Astrocyte (in vitro differentiated cells and primary cell): Measurements from ENCODE around the gene FGFR3. TPM values are rescaled to one million over a fixed set of nuclear protein-coding genes. Genes with fewer than 3 reads are reported as not detected.

ENCODE experiments used
- DNase-seq: peaks from one replicate; pipeline ENCODE4 v3.0.0-alpha.2; 2010; ENCODE audit warnings: low read depth
- FAIRE-seq: peaks from 2 replicates; lab custom pipeline; 2011; peaks lifted over from hg19 to GRCh38; lab: Jason Lieb, UNC
- H2AFZ ChIP-seq: 2 replicates; pipeline ENCODE4 v1.6.0; 2012; ENCODE audit warnings: low read depth, low read length, inconsistent platforms
- H3K27ac ChIP-seq: 2 replicates; pipeline ENCODE4 v1.5.1; 2011; ENCODE audit warnings: low read depth, low read length, inconsistent platforms
- H3K27me3 ChIP-seq: 2 replicates; pipeline ENCODE4 v1.6.0; 2011; ENCODE audit warnings: low read length, inconsistent platforms; ENCODE audit not compliant: insufficient read depth
- H3K36me3 ChIP-seq: 2 replicates; pipeline ENCODE4 v1.5.1; 2011; ENCODE audit warnings: low read length, inconsistent platforms; ENCODE audit not compliant: insufficient read depth
- H3K4me1 ChIP-seq: 2 replicates; pipeline ENCODE4 v1.5.1; 2011; ENCODE audit warnings: low read length, inconsistent platforms; ENCODE audit not compliant: insufficient read depth
- H3K4me2 ChIP-seq: 2 replicates; pipeline ENCODE4 v1.6.0; 2012; ENCODE audit warnings: low read length, inconsistent platforms
- H3K4me3 ChIP-seq: 2 replicates; pipeline ENCODE4 v1.5.1; 2011; ENCODE audit warnings: low read depth, mild to moderate bottlenecking, low read length, inconsistent platforms; ENCODE audit not compliant: insufficient read depth
- H3K79me2 ChIP-seq: 2 replicates; pipeline ENCODE4 v1.6.0; 2012; ENCODE audit warnings: mild to moderate bottlenecking, low read length, inconsistent platforms; ENCODE audit not compliant: insufficient read depth
- H3K9ac ChIP-seq: 2 replicates; pipeline ENCODE4 v1.6.0; 2012; ENCODE audit warnings: mild to moderate bottlenecking, low read length, inconsistent platforms
- H3K9me3 ChIP-seq: 2 replicates; pipeline ENCODE4 v1.5.1; 2012; ENCODE audit warnings: low read depth, mild to moderate bottlenecking, low read length, inconsistent platforms; ENCODE audit not compliant: insufficient read depth
- H4K20me1 ChIP-seq: 2 replicates; pipeline ENCODE4 v1.6.0; 2012; ENCODE audit warnings: low read length, inconsistent platforms; ENCODE audit not compliant: insufficient read depth
- H3K27ac Mint-ChIP-seq: one replicate; pipeline ENCODE4 v1.8.0; 2021; ENCODE audit warnings: mild to moderate bottlenecking, mixed read lengths; ENCODE audit not compliant: unreplicated experiment
- H3K27me3 Mint-ChIP-seq: one replicate; pipeline ENCODE4 v1.8.0; 2021; ENCODE audit warnings: low read depth, mixed read lengths; ENCODE audit not compliant: unreplicated experiment
- H3K36me3 Mint-ChIP-seq: one replicate; pipeline ENCODE4 v1.8.0; 2021; ENCODE audit warnings: low read depth, mixed read lengths; ENCODE audit not compliant: unreplicated experiment
- H3K4me1 Mint-ChIP-seq: one replicate; pipeline ENCODE4 v1.8.0; 2021; ENCODE audit warnings: low read depth, mixed read lengths; ENCODE audit not compliant: unreplicated experiment
- H3K4me3 Mint-ChIP-seq: one replicate; pipeline ENCODE4 v1.8.0; 2021; ENCODE audit warnings: mild to moderate bottlenecking, moderate library complexity, mixed read lengths; ENCODE audit not compliant: unreplicated experiment
- H3K9me3 Mint-ChIP-seq: one replicate; pipeline ENCODE4 v1.8.0; 2021; ENCODE audit warnings: mild to moderate bottlenecking, mixed read lengths; ENCODE audit not compliant: unreplicated experiment
- EZH2 ChIP-seq: IDR thresholded peaks from 2 replicates; pipeline ENCODE4 v1.6.1; 2012; ENCODE audit warnings: mild to moderate bottlenecking, low read length, inconsistent platforms; ENCODE audit not compliant: insufficient read depth
- total RNA-seq: library from RNA; stranded (reverse); gene quantifications from 2 replicates; pipeline ENCODE4 v1.2.1, GENCODE V29; 2021
- TF ChIP-seq, protein P1 (sequence below): IDR thresholded peaks from 2 replicates; pipeline ENCODE4 v1.5.1; 2011; ENCODE audit warnings: low read depth, mild to moderate bottlenecking, inconsistent platforms, low read length, moderate library complexity; ENCODE audit not compliant: insufficient read depth

FGFR3 gene
- total RNA-seq, 1 donor from 2014 or later, result 3.9 TPM

- peak; percentile 87 for DNase-seq
- H3K36me3 Mint-ChIP-seq, result peaks cover 4% of the 10 kb centered on the region
- peaks cover 5% of the 10 kb centered on the region for H3K36me3 ChIP-seq
- peaks cover 13% of the 10 kb centered on the region for H3K4me1 Mint-ChIP-seq
- H3K9me3 Mint-ChIP-seq, result no peaks in the 10 kb centered on the region
- H3K9ac ChIP-seq, result peak within 1 kb of the TSS; percentile 89
- peak within 1 kb of the TSS; percentile 91 for H3K4me2 ChIP-seq
- peak within 1 kb of the TSS; percentile 88 for H3K4me3 Mint-ChIP-seq
- peaks cover 62% of the 10 kb centered on the region for H3K79me2 ChIP-seq
- peak within 1 kb of the TSS; percentile 88 for H3K4me3 ChIP-seq
- H2AFZ ChIP-seq, result peak within 1 kb of the TSS; percentile 91
- H3K27me3 Mint-ChIP-seq, result peaks cover 9% of the 10 kb centered on the region
- H3K27ac Mint-ChIP-seq, result peak within 1 kb of the TSS; percentile 66
- H3K27me3 ChIP-seq, result no peaks in the 10 kb centered on the region
- FAIRE-seq, result no peak
- H3K9me3 ChIP-seq, result no peaks in the 10 kb centered on the region
- H4K20me1 ChIP-seq, result peaks cover 33% of the 10 kb centered on the region
- peaks cover 14% of the 10 kb centered on the region for H3K4me1 ChIP-seq
- TF ChIP-seq, protein P1, sequence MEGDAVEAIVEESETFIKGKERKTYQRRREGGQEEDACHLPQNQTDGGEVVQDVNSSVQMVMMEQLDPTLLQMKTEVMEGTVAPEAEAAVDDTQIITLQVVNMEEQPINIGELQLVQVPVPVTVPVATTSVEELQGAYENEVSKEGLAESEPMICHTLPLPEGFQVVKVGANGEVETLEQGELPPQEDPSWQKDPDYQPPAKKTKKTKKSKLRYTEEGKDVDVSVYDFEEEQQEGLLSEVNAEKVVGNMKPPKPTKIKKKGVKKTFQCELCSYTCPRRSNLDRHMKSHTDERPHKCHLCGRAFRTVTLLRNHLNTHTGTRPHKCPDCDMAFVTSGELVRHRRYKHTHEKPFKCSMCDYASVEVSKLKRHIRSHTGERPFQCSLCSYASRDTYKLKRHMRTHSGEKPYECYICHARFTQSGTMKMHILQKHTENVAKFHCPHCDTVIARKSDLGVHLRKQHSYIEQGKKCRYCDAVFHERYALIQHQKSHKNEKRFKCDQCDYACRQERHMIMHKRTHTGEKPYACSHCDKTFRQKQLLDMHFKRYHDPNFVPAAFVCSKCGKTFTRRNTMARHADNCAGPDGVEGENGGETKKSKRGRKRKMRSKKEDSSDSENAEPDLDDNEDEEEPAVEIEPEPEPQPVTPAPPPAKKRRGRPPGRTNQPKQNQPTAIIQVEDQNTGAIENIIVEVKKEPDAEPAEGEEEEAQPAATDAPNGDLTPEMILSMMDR, result no peak
- TF ChIP-seq EZH2, result no peak
- H3K27ac ChIP-seq, result peak within 1 kb of the TSS; percentile 61
These were observed 63.2 kb downstream of the FGFR3 start, which contains the start of gene LETM1 for GRCh38 chr4:1856071-1856942. Gene LETM1, minus strand, starts transcription at chr4:1856156. Its CDS starts 206 bp downstream, at chr4:1855950.

DNA sequence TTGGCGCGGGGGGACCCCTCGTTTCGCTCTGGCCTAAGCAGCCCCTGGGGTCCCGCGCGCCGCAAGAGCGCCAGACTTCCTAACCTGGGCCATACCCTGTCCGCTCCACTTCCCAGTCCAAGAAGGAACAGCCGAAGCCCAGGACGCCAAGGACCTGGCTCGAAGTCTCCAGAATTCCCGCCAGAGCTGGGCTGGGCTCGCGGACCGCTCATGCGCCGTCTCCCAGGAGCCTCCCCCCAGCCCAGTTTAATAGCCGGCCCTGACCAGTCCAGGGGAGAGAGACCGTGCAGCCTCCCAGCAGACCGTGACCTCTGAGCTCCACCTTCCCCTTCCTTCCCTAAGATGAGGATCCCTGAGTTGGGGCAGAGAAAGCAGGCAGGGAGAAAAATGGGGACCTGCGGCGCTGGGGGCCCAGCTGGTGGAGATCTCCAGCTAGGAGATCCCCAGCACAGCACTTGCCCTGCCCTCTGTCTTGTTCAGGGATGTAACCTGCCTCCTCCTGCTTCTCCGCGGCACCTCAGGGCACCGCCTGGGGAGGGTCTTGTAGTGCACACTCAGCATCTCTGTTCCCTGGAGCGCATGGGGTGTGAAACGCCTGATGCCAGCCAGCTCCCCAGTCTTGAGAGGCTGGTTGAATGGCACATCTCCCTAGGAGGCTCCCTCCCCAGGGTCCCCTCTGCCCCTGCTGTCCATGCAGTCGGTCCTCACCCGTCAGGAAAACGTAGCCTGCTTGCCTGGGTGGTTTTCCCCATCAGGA lies 64.0 kb downstream of the FGFR3 start:
- FAIRE-seq (no peak), DNase-seq (no peak)
- Histone ChIP-seq H3K4me3 (peak overlapping the region; percentile 88), H3K9me3 (no peaks in the 10 kb centered on the region), H3K4me1 (peaks cover 15% of the 10 kb centered on the region), H2AFZ (peak overlapping the region; percentile 91), H3K36me3 (peaks cover 5% of the 10 kb centered on the region), H3K27ac (peak overlapping the region; percentile 61), H3K79me2 (peaks cover 54% of the 10 kb centered on the region), H3K4me2 (peak overlapping the region; percentile 91), H3K9ac (peak overlapping the region; percentile 89), H3K27me3 (no peaks in the 10 kb centered on the region), H4K20me1 (peaks cover 25% of the 10 kb centered on the region)
- H3K36me3 Mint-ChIP-seq, result peaks cover 4% of the 10 kb centered on the region
- TF ChIP-seq, protein P1, result no peak
- no peak for TF ChIP-seq EZH2
- no peaks in the 10 kb centered on the region for H3K9me3 Mint-ChIP-seq
- peaks cover 8% of the 10 kb centered on the region for H3K4me1 Mint-ChIP-seq
- peak overlapping the region; percentile 66 for H3K27ac Mint-ChIP-seq
- H3K4me3 Mint-ChIP-seq, result peak overlapping the region; percentile 84
- peaks cover 14% of the 10 kb centered on the region for H3K27me3 Mint-ChIP-seq
